Ramos (cell line): Measurements from ENCODE around the gene NBL1.

Source experiments
- in situ Hi-C: fragments of 300-500 bp; cut with MboI; formaldehyde crosslinking; loops from one replicate; pipeline ENCODE4 v1.14.3; 2022; ENCODE audit warnings: low sequenced_read_pairs; ENCODE audit not compliant: unreplicated experiment

The NBL1 gene

DNA sequence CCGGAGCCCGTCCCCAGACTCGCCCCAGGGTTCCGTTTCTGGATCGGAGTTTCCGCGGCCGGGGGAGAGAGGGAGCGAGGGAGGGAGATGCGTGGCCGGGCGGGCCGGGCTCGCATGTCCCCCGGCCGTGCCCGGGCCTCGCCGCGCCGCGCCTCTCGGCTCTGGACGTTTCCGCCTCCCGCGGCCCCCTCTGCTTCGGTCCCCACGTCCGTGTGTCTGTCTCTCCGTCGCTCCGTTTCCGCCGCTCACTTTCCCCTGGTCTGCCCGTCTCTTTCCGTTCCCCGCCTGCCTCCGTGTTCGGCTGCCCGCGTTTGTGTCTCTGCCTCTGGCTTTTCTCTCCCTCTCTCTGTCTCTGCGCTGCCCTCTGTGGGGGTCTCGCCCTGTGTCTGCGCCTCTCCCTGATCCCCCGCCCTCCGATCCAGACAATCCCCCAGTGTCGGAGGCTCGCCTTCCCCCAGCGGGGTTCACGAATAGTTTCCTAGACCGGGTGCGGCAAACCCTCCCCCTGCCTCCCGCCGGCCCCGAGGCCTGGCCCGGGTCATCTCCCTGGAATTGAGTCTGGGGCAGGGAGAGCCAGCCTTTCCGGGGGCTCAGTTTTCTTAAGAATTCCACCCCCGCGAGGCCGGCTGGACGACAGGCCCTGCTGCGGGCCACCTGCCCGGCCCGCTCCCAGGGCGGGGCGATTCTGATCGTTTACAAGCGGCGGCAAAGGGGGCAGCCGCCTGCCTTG, 735 bp downstream of the NBL1 start:
- in situ Hi-C loops = no loop called here

- in situ Hi-C loops = no loop called here
Measured at GRCh38 chr1:19645411-19646251, 1.5 kb downstream of the NBL1 start.

GRCh38 chr1:19646377-19647319, 2.5 kb downstream of the NBL1 start:
- in situ Hi-C loops = no loop called here

DNA sequence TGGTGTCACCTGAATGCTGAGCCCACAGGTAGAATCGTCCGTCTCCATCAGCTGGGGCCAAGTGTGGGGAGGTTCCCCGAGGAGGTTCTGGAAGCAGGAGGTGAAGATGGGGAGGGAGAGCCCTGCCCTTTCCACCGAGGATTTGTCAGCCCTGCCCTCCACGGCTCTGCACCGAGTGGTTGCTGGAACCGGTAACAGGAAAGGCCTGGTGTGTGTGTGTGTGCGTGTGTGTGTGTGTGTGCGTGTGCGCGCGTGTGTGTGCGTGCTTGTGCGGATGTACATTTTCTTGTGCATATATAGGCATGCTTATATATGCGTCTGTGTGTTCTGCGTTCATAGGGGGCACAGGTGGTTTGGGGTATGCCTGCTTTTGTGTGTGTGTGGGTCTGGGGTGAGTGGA, 3.5 kb downstream of the NBL1 start:
- in situ Hi-C loops = no loop called here

GRCh38 chr1:19648239-19648638, 4.1 kb downstream of the NBL1 start:
- in situ Hi-C loops = no loop called here

DNA sequence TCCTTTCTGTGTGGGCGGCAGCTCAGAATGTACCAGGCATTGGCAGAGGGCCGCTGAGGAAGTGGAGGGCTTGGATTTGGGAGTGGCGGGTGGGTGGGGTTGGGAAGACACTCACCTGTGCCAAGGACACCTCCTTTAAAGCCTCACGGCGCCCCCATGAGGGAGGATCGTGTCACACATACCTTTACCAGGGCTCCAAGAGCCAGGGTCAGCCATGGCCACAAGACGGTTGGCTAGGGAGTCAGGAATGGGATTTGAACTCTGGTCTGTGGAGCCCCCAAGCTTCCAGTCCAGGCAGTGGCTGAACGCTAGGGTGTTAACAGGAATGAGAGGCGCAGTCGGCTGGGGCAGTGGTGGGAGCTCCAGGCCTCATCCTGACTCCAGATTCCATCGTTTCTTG, 4.6 kb downstream of the NBL1 start:
- in situ Hi-C loops = no loop called here

- in situ Hi-C loops = loop anchor here (10.0 kb wide), 1 partner anchor 746 kb away; the partner anchor contains the start of gene ALDH4A1
Measured at GRCh38 chr1:19650416-19651140, 6.5 kb downstream of the NBL1 start.

GRCh38 chr1:19651141-19651737, 7.1 kb downstream of the NBL1 start:
- in situ Hi-C loops = loop anchor here (10.0 kb wide), 1 partner anchor 746 kb away; the partner anchor contains the start of gene ALDH4A1

GRCh38 chr1:19654386-19654785, 10.3 kb downstream of the NBL1 start:
- in situ Hi-C loops = loop anchor here (10.0 kb wide), 1 partner anchor 750 kb away; the partner anchor contains the start of gene ALDH4A1

- in situ Hi-C loops = loop anchor here (10.0 kb wide), 1 partner anchor 750 kb away; the partner anchor contains the start of gene ALDH4A1
Measured at GRCh38 chr1:19654886-19655717, 11.0 kb downstream of the NBL1 start.

- in situ Hi-C loops = loop anchor here (10.0 kb wide), 1 partner anchor 751 kb away; the partner anchor contains the start of gene ALDH4A1
Measured at GRCh38 chr1:19655718-19656080, 11.6 kb downstream of the NBL1 start.

GRCh38 chr1:19656134-19656779, 12.1 kb downstream of the NBL1 start:
- in situ Hi-C loops = loop anchor here (10.0 kb wide), 1 partner anchor 751 kb away; the partner anchor contains the start of gene ALDH4A1

- in situ Hi-C loops = loop anchor here (10.0 kb wide), 1 partner anchor 752 kb away; the partner anchor contains the start of gene ALDH4A1
Measured at GRCh38 chr1:19656780-19657466, 12.8 kb downstream of the NBL1 start.

GRCh38 chr1:19657511-19657910, 13.4 kb downstream of the NBL1 start:
- in situ Hi-C loops = loop anchor here (10.0 kb wide), 1 partner anchor 753 kb away; the partner anchor contains the start of gene ALDH4A1

GRCh38 chr1:19658186-19658585, 14.1 kb downstream of the NBL1 start:
- in situ Hi-C loops = loop anchor here (10.0 kb wide), 1 partner anchor 753 kb away; the partner anchor contains the start of gene ALDH4A1

- in situ Hi-C loops = no loop called here
Measured at GRCh38 chr1:19661721-19662228, 17.7 kb downstream of the NBL1 start.

DNA sequence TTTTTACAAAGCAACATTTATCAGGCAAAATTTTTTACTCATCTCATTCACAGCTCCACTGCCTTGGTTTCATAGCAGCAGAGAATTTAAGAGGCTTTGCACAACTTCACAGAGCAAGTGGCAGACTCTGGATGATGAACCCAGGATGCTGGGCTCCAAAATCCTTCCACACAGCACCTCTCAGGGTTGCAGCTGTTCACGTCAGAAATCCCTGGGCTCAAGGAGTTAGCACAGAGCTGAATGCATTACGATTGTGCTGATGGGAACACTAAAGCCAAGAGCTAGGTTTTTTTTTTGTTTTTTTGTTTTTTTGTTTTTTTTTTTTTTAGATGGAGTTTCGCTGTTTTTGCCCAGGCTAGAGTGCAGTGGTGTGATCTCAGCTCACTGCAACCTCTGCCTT, 18.2 kb downstream of the NBL1 start:
- in situ Hi-C loops = no loop called here
